GM19463 (cell line): ENCODE data around the gene UGT1A10.

Experiments
- ATAC-seq: cut with Tn5 transposase; IDR thresholded peaks from one replicate; pipeline ENCODE4 v1.9.1; 2021; ENCODE audit warnings: mild to moderate bottlenecking, moderate library complexity; ENCODE audit not compliant: unreplicated experiment

UGT1A10 gene

GRCh38 chr2:233819884-233820773, 183.9 kb downstream of the UGT1A10 start:
- ATAC-seq, result no peak

GRCh38 chr2:233820774-233821105, 184.5 kb downstream of the UGT1A10 start:
- no peak for ATAC-seq

GRCh38 chr2:233821196-233821595, 184.9 kb downstream of the UGT1A10 start:
- ATAC-seq, result no peak

- ATAC-seq, result no peak
These were observed 185.5 kb downstream of the UGT1A10 start for GRCh38 chr2:233821709-233822100.

- no peak for ATAC-seq
These were observed 186.0 kb downstream of the UGT1A10 start for GRCh38 chr2:233822101-233822771.
